Fibroblast of skin of right quadriceps (primary cell): ENCODE data around the gene PROK1.
A peak's percentile ranks its signal among the peaks of the same experiment; 100 is the strongest.

Source experiments
- DNase-seq: peaks from one replicate; pipeline ENCODE4 v3.0.0-alpha.2; 2013

Gene PROK1

GRCh38 chr1:110466646-110467280 is 15.8 kb downstream of the PROK1 start:
- no peak for DNase-seq

DNA sequence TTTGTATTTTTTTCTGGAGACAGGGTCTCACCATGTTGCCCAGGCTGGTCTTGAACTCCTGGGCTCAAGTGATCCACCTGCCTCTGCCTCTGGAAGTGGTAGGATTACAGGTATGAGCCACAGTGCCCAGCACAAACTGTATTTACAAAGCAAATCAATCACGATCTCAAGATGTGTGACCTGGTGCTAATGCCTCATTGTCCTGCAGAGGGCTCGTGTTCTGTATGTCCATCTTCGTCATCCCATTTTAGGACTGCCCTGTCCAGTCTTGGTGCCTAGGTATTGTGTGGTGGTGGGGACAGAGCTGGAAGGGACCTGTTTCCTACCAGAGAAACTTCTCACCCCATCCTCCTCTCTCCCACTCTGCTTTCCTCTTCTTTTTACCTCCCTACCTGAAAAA is 20.2 kb downstream of the PROK1 start:
- no peak for DNase-seq

GRCh38 chr1:110472546-110472945 is 21.6 kb downstream of the PROK1 start:
- no peak for DNase-seq

DNA sequence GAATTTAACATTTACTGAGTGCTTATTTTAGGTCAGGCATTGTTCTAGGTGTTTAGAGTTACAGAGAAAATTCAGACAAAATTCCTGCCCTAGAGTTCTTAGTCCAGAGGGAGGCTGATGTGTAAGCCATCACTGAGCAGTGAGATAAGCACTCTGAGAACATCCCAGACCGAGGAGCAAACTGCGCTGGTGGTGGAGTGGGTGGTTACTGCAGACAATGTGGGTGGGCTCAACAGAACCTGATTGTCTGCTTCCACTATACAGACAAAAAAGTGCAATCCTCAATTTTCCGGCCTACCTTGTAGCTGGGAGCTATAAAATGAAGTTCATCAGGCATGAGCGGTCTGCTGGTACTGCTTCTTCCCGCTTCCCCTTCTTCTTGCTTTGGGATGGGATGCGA is 23.5 kb downstream of the PROK1 start:
- no peak for DNase-seq

DNA sequence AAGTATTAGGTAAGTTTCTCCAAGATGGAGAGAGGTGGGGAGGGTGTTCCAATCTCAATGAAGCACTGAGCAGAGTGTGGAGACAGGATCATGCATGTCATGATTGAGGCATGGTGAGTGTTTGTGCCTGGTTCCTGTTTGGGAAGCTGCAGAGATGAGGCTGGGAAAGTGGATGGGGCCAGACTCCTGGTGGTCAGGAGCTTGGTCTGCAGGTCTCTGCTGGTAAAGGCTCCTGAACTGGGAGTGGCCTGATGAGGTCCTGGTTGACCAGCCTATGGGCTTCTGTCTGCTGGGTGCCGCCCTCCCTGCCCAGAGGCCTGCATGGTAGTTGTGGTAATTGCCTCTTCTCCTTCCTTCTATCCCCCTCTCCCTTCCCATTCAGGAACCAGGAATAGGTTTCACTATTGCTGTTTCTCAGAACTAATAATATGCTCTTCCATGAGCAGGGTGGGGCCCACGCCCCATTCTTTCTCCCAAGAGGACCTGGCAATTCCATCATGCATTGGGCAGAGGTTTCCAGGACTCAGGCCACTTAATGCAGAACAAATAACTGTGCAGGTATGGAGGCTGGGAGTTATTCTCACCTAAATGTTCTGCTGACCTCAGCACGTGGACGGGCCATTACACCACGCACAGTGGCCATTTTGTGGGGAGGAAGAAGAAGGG is 24.5 kb downstream of the PROK1 start:
- DNase-seq, result no peak

- no peak for DNase-seq
Measured at GRCh38 chr1:110476028-110476765, 25.2 kb downstream of the PROK1 start.

DNA sequence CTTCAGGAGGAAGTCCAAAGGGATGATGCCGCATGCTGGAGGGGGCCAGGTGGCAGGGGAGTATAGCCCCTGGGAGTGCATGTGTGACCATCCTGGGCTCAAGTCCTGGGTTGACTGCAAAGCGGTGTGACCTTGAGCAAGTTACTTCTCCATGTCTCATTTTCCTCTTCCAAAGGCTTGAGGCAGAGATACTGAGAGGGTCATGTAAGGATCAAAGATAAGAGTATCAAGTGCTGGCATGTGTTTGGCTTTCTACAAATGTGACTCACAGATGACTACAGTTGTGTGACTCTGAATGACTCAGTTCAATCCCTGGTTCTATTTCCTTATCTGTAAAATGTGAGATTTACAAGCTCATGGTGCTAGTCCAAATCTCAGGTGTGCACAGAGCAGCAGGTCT is 26.1 kb downstream of the PROK1 start:
- DNase-seq, result peak; percentile 51

DNA sequence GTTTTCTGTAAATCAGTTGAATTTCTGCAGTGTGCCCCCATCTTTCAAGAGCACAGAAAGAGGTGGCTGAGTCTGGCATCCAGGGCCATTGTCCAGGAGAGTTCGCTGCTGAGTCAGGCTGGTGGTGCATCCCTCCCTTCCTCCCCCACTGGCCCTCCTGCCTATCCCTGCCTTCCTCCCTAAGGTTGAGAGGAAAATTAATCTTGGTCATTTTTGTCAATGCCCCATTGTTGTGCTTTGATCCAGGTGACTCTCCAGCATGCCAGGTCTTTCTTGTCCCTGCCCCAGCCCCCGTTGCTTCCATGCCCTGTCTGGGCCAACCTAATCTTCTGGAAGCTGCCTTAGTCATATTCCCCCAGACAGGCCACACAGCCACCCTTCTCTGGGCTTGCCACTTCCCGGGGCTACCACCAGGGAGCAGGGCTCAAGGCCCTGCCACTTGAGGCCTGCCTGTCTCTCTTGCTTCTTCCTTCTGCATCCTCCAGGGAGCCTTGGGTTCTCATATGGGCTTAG is 26.6 kb downstream of the PROK1 start:
- no peak for DNase-seq

- no peak for DNase-seq
Measured at GRCh38 chr1:110477967-110478640, 27.2 kb downstream of the PROK1 start.

DNA sequence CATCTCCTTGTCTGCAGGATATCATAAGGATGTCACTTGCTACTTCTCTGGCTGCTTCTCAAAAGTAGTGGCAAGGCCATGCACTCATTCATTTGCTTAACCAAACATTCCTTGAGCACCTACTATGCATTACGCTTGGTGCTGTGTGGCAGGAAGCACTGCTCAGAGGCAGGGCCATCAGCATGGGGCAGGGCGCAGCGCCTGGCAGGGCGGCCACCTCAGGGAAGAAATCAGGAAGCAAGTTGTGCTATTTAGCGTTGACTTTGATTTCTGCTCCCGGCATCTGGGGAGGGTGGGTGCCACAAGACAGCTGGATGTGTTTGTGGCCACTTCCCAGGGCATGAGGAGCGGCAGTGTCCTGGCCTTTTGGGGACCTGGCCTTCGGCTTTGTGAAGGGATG is 27.9 kb downstream of the PROK1 start:
- no peak for DNase-seq

DNA sequence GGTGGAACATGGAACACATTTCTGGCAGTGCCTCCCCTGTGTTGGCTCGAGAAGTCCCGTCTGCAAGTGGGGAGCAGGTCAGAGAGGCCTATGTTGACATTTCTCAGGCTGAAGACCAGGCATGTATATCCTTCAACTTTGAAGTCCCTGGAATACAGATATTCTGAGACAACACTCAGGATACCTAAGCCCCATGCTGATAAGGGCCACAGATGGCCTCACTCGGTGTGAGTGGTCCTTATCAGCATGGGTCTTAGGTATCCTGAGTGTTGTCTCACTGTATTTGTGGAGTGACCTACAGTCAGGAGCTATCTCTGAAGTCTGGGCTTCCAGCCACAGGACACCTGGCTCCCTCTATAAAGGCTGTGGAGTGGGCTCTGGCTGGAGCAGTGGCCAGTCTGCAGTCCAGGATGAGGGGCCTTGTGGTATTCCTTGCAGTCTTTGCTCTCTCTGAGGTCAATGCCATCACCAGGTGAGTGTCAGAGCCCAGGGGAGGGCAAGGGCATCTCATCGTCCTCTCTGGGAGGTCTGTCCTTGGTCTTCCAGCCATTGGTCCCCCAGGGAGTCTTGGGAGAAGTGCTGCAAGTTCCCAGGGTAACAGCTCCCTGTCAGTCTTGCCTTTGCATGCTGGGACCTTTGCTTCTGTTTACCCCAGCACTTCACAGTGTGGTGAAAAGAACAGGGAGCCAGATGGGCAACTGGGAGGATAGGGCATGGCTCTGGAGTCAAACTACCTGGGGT is 29.6 kb downstream of the PROK1 start:
- DNase-seq, result no peak

GRCh38 chr1:110481968-110482623 is 31.1 kb downstream of the PROK1 start:
- DNase-seq, result peak; percentile 10

- DNase-seq, result no peak
Measured at GRCh38 chr1:110482662-110483307, 31.8 kb downstream of the PROK1 start.

DNA sequence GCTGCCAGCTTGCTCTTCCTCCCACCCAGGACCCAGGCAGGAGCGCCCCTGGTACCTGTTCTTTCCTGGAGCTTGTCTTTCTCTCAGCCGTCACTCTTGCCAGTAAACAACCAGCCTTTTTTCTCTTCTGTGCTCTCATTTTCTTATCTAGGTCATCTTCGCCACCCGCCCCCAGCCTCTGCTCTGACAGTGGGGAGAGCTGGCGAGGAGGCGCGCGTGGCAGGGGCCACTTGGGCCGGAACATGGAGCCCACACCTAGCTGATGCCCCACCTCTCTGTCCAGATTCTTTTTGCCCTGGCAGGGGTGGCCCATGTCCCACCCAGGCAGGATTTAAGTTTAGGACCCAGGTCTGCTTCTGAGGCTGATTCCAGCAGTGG is 32.3 kb downstream of the PROK1 start:
- DNase-seq, result no peak

DNA sequence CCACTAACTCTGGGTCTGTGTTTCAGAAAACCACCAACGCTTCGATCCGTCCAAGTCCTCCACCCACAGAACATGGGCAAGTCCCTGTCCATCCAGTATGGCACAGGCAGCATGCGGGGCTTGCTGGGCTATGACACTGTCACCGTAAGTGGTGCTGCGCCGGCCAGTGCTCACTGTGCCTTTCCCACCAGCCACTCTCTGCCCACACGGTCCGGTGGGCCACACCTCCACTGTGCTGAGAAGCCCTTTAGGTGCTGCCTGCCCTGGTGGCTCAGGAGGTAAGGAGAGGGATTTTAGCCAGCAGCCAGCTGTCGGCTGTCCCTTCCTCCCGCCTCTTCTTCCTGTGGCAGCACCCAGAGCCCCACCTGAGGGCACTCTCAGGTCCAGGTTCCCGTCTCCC is 33.9 kb downstream of the PROK1 start:
- no peak for DNase-seq

- no peak for DNase-seq
Measured at GRCh38 chr1:110485725-110486124, 34.8 kb downstream of the PROK1 start.

- DNase-seq, result no peak
Measured at GRCh38 chr1:110487726-110488125, 36.8 kb downstream of the PROK1 start.

DNA sequence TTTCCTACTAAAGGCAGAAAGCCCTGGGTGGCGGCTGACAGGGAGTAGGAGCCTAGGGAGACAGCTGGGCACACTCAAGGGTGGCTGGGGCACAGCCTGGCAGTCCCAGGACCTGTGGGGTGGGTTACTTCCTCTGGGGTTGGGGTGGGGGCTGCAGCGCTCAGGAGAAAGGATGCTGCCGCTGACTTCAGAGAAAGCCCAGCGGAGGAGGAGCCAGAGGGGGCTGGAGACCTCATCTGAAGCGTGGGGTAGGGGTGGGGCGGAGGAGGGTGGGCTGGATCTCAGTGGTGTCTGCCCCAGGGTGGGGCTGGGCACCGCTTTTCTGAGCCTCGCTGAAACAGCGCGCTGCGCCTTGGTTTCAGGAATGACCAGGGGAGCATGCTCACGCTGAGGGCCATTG is 37.2 kb downstream of the PROK1 start:
- DNase-seq, result no peak

- DNase-seq, result no peak
Measured at GRCh38 chr1:110488867-110489266, 37.9 kb downstream of the PROK1 start.

DNA sequence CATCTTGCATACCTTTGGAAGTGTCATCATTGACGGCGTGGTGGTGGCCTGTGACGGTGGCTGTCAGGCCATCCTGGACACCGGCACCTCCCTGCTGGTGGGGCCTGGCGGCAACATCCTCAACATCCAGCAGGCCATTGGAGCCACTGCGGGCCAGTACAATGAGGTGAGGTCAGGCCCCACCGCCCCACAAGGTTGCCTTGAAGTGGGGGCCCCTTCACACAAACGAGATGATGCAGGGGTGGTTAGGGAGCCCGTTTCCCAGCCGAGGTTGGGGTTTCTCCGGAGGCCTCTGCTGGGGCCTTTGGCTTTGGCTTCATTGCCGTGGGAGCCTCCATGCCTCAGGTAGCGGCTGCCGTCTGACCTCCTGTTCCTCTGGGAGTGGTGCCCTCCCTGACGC is 38.5 kb downstream of the PROK1 start:
- no peak for DNase-seq

DNA sequence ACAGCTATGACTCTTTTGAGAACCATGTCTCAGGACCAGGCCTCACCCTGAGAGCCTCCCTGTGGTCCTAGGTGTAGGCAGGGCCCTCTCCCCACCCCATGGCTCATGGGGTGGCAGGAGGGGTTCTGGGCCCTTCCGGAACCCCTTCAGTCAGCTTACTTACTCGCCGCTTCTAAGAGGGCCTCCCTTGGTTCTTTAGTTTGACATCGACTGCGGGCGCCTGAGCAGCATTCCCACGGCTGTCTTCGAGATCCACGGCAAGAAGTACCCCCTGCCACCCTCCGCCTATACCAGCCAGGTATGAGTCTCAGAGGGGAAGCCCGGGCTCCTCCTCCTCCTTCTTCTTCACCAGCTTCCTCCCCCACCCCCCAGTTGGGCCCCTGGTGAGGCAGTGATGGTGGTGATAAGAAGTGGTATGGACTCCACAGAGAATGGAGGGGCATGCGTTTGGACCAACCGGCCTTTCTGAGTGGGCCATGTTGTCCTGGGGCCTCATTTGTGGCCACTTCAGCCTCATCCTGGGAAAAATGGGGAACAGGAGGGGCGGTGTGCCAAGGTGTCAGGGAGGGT is 39.1 kb downstream of the PROK1 start:
- no peak for DNase-seq
